ENCODE results near the gene INTS1. TPM values are rescaled to one million over a fixed set of nuclear protein-coding genes. Genes with fewer than 3 reads are reported as not detected.

INTS1 gene
- total RNA-seq, 1 donor from 2014 or later = 56.3 TPM

DNA sequence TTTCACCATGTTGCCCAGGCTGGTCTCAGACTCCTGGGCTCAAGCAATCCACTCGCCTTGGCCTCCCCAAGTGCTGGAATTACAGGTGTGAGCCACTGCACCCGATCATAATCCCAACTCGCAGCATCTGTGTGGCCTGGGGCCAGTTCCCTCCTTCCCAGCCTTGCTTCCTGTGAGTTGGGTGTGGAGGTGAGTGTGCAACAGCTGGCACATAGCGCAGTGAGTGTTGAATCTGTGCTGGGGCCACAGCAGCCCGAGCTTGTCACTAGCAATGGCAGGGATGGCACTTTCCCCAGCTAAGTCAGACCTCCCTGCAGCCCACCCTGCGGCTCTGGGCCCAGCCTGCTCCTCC lies 39.6 kb upstream of the INTS1 start:
- DNase-seq (ENCODE audit: low spot score) = no peak

DNA sequence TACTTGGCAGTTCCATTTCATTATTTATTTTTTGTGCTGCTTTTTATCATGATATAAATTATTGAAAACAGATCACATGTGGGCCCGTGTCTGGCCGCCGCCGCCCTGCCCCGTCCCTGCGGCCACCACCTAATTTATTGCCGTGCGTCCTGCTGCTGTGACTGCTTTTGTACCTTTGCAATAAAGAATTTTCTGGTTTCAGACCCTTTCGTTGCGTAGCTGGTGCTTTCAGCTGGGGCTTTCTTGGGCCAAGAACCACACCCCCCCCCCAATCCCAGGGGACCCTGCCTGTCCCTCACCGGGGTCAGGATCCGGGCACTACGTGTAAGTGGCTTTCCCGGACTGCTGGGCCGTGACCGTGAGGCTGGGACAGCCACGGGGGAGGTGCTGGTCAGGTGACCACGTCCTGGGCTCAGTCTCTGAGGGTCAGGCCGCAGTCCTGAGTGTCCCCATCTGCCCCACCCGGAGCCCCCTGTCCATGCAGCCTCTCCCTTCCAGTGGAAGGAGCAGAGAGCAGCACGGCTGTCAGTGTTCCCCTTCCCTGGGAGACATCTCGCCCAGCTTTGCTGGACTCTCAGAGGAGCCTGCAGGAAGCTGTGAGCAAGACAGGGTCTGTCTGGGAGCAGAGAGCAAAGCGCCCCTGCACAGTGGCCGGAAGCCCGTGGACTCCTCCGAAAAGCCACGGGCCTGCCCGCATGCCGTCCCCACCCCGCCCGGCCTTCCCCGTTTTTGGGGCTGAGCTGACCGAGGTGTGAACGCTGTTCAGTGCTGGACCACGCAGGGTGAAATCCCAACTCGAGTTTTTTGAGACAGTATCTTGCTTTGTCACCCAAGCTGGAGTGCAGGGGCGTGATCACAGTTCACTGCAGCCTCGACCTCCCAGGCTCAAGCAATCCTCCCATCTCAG lies 38.9 kb upstream of the INTS1 start:
- no peak for DNase-seq (ENCODE audit: low spot score)

DNA sequence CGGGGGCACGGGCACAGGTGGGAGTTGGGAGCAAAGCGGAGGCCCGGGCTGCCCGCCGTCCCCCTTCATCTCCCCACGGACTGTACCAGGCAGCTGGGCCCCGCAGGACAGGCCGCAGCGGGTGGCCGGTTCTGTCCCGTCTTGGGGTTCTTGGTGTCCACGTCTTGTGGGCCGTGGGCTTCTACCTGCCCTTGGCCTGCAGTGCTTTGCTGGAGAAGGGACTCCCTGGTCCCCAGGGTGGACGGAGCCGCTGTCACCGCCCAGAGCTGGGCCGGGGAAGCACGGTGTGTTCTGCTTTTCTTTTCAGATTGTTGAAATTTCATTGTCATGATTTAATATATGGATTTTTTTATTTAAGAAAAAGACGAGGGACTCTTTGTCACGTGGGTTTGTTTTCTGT lies 38.1 kb upstream of the INTS1 start:
- DNase-seq (ENCODE audit: low spot score) = no peak

DNA sequence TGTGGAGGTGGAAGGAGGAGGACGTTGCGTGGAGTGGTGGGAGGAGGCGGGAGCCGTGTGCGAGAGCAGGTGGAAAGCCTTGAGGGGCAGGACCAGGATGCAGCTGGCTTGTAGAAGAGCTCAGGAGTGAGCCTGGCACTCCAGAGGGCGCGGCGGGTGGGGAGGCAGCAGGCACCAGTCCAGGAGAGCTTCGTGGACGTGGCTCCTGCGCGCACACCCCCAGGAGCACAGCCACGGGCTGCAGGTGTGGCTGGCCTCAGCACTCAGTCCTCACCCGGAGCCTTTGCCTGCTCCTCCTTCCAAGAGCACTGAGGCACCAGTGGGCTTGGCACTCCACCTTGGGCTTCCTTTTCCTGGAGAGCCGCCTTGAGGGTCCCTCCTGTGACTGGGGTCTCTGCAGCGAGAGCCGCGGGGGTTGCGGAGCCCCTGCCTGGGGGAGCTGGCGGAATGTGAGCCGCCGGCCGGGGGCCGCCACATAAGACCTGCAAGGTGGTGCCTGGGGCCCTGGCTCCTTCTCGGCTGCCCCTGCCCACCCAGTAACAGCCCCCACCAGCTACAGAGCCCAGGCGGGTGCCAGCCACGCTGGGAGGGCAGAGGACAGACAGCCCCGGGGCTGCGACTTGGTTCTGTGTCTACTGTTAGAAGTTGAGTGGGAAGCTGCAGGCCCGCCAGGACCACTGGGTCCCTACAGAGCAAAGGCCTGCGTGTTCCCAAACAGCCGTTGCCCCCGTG lies 37.4 kb upstream of the INTS1 start:
- no peak for DNase-seq (ENCODE audit: low spot score)

DNA sequence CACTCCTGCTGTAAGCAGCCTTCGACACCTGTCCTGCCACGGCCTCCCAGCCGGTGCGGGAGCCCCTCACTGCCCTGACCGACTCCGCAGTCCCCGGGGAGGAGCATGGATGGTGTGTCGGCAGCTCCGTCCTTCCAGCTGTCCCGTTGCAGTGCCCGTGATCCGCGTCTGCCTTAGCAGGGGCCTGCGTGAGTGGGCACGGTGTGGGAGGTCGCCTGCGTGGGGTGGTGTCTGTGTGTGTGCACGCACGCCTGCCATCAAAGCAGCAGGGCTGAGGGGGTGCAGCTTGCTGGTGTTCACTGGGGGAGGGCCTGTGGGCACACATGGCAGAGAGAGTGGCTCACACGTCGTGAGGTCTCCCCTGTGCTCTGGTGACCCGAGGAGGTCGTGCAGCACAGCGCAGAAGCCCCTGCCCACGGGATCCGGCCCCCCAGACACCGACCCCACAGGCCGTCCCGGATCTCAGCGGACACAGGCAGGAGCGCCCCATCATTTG lies 36.6 kb upstream of the INTS1 start:
- DNase-seq (ENCODE audit: low spot score) = no peak

DNA sequence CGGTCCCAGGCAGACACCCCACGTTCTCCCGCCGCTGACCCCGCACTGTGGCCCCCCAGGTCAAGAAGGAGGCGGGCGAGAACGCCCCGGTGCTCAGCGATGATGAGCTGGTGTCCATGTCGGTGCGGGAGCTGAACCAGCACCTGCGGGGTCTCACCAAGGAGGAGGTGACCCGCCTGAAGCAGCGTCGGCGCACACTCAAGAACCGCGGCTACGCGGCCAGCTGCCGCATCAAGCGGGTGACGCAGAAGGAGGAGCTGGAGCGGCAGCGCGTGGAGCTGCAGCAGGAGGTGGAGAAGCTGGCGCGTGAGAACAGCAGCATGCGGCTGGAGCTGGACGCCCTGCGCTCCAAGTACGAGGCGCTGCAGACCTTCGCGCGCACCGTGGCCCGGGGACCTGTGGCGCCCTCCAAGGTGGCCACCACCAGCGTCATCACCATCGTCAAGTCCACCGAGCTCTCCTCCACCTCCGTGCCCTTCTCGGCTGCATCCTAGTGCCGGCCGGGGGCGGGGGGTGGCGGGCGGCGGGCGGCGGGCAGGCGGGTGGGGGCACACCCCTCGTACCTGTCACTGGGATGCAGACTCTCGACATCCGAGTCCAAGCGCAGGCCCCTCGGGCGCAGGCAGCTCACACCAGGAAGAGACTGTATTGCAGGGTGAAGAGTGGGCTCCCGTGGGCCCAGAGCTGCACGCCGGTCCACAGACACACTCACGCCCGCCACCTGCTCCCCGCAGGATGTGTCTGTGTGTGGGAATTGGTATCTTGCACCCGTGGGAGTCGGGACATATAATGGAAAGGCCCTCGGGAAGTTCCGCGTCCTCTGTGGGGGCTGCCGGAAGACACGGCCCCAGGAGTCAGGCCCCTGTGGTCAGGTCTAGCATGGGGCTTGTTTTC lies 35.9 kb upstream of the INTS1 start:
- no peak for DNase-seq (ENCODE audit: low spot score)

DNA sequence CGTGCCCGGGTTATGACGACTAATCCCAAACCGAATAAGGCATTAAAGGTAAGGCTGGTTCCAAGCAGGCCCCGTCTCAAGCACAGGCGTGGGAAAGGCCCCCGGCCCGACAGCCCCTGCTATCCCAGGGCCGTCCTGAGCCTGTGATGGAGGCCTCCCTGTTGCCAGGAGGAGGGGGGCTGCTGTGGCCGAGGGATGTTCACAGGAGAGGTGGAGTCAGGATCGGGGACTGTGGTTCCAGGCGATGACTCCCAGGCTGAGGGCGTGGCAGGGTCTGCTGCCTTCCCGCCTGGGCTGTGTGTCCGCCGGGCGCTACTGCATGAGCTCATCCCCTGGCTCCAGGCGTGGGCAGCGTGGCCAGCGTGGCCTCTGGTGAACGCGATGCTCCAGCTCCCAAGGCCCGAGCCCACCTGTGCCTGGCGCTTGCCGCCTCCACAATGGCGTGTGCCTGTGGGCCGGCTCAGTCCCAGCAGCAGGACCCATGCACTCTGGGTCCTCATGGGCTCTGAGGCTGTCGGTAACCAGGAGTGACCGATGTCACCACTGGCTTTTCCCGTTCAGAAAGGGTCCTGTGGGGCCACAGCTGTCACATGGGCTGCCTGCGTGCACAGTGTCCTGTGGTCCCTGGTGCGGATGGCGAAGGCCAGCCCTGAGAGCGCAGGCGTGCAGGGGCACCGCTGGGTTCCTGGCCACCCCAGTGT lies 35.1 kb upstream of the INTS1 start:
- no peak for DNase-seq (ENCODE audit: low spot score)

DNA sequence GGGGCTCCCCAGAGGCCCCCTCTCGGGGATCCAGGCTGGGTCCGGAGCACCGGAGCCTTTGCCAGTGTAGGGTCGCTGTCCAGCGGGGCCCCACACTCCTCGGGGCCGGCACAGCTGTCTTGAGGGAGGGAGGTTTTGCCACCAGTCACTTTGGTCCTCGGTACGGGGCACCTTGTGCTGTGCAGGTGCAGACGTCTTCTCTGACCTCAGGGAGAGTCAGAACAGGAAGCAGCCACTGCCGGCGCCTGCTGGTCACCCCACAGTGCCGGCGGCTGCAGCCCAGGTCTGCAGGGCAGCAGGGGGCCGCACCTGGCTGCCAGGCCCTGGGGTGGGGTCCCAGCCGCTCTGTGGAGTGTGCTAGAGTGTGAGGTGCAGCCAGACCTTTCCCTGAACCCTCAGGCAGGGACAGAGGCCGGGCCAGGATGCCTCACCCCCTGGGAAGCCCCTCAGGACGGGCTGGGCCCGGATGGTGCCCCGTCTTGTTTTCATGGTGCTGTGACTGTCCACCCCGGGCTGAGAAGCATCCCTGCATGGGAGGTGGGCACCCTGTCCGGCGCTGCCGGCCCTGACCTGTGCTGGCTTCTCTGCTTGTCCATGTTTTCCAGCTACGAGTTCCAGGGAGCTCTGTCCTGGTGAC lies 34.5 kb upstream of the INTS1 start:
- no peak for DNase-seq (ENCODE audit: low spot score)

DNA sequence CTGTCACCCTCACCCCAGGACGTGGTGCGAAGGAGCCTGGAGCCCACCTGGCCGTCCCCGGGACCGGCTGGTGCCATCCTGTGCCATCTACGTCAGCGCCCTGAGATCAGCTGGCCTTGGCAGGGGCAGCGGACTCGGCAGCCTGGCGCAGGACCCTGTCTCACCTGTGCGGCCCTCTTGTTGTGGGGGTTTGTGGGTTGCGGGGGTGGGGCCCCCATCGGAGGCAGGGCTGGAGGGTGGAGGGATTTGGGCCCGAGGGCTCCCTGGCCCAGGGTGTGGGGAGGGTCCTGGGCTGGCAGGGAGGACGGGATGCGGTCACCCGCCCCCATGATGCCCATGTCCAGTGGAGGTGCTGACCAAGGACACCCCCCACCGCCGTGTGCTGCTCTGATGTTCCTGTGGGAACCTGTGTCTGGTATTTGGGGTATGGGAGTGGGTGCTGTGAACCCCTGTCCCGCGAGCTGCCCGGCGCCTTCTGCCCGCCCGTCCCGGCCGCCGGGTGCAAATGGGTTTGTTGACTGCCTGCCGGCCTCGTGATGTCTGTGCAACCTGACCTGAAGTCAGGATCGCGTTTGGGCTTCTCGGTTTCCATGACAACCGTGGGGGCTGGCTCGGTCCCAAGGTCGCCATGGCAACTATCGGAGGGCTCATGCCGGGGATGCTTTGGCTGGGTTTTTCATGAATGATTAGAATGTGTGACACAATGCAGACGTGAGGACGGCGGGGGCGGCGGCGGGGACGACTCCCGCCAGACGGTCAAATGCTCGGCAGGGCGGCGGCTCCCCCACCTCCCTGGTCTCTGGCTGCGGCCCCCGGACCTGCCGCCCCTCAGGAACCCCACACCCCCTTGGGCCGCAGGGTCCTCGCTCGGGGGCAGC lies 33.6 kb upstream of the INTS1 start:
- DNase-seq (ENCODE audit: low spot score) = peak; percentile 96

DNA sequence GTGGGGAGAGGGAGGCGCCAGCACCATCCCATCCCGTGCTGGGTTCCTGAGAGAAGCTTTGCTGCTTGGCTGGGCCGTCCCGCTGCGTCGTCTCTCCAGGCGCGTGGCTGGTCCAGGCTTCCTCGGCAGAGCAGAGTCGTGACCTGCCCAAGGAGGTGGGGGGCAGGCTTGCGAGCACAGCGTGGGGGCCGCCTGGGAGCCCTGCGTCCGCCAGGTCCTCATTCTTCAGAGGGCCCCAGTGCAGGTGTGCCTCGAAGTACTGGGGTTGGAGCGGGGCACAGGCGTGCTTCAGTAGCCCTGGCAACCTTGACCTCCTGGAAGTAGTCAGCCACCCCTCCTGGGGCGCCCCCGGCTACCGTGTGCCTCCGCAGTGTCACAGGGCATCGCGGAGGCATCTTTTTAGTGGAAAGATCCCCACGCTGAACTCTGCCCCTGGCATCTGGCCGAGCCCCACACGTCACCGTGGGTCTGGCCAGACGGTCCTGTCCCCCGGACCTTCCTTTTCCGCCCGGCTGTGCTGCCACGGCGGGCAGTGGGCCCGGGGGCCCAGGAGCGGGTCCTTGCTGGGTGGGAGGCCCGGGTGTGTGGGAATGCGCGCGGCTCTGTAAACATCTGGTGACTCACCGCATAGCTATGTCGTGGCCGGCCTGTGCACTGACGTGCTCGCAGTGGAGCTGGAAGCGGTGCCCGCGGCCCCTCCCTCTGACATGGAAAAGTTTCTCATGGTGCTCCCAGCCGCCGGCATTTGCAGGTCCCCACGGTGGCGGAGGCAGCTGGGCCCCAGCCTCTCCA lies 32.8 kb upstream of the INTS1 start:
- DNase-seq (ENCODE audit: low spot score) = peak; percentile 97

DNA sequence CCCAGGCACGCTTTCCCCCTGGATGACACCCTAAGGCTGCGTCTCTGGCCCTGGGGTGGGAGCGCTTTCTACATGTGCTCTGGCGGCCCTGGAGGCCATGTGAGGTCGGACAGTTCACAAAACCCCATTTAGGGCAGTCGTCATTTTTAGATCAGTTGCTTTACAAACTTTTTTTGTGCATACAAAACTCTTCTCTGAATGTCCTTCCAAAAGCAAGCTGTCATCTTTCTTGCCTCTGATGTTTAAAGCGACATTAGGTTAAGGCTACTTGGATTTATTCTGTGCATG lies 32.2 kb upstream of the INTS1 start:
- DNase-seq (ENCODE audit: low spot score) = no peak

DNA sequence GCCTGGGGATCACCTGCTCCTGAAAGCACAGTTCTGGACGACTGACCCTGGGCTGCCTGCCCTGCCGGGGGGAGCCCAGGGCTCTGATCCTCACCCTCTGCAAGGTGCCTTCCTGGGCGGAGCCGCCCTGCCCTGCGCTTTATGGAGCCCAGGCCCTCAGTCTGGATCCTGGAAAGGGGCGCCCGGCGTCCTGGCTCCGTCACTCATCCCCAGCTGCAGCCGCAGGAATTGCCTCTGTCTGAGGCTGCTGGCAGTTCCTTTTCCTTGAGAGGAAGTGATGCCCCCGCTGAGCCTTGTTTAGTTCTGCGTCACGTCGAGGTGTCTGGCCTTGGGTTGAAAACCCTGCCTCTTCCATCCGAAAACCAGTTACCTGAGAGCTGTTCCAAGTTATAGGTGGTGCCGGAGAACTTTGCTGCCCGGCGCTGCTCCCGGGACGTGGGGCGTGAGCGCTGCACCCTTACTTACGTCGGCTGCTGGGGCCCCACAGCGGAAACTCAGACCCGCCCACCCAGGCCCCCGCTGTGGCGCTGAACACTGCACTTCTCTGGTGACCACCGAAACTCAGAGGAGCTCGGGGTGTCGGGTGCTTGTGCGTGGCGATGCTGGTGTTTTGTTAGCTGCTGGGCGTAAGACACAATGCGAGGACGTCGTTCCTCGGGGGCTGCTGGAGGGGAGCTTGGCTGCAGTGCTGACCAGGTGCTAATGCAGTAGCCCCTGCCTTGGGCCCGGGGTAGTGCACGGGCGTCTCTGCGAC lies 31.7 kb upstream of the INTS1 start:
- DNase-seq (ENCODE audit: low spot score) = no peak

DNA sequence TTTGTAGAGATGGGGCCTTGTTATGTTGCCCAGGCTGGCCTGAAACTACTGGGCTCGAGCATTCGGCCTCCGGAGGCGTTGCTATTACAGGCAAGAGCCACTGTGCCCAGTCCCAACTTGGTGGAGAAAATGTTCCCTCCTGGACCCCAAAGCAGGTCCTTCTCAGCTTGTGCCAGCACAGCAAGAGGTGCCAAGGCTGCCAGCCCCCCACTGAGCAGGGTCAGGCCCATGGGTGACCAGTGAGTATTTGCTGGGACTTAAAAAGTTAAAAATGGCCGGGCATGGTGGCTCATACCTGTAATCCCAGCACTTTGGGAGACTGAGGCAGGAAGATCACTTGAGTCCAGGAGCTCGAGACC lies 30.9 kb upstream of the INTS1 start:
- no peak for DNase-seq (ENCODE audit: low spot score)

DNA sequence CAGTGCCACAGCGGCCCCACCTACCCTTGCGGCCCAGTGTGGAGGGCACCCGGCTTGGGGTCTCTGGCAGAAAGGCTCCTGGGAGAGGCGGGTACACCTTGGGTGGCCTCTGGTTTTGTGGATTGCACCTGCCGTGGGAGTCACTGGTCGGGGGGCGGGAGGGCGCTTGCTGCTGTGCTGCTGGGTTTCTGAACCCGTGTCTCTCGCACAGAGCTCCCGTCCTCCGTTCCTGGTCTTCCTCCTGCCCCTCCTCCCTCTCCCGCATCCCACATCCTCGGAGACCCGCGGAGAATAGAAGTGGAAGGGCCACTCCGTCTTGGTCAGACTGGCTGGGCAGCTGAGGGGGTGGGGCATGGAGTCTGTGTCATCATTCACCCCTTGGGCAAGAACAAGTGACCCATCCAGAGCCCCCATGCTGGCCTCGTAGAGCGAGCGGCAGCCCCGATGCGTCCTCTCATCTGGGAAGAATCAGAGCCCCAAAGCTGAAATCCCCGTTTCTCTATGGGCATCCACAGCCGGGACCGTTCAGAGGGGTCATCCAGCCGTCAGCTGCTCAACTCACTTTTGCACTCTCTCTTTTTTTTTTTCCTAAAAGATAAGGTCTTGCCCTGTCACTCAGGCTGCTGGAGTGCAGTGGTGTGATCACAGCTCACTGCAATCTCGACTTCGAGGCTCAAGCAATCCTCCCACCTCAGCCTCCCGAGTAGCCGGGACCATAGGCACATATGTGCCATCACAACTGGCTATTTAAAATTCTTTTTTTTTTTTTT lies 30.3 kb upstream of the INTS1 start:
- DNase-seq (ENCODE audit: low spot score) = no peak

DNA sequence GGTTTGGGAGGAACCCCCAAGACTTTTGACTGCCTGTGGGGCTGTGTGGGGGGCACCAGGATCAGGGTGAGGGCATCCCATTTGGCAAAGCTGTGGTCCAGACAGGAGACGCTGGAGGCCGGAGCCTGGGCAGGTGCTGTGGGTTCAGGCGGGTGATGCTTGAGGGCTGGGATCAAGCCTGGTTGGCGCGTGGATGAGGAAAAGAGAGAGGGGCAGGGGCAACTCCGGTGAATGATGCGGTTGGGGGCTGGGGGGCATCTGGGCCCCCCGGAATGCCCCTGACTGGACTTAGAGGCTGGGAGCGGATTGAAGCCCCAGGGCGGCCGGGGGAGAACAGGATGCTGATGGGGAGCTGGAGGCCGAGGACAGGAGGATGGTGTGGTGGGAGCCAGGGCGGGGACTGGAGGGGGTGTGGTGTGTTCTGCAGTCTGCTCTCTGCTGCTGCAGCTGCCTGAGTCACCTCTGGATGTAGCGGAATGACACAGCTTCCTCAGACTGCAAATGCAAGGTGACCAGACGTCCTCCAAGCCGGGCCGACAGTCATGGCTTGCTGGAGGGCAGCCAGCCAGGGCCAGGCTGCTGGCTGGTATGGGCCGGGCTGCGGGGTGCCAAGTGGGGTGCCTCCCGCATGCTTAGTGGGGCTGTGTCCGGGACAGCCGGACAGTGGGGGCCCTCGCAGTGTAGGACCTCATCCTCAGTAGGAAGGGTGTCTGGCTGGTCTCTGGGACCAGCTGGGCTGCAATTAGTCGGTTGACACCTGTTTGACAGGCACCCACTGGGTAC lies 29.5 kb upstream of the INTS1 start:
- no peak for DNase-seq (ENCODE audit: low spot score)

DNA sequence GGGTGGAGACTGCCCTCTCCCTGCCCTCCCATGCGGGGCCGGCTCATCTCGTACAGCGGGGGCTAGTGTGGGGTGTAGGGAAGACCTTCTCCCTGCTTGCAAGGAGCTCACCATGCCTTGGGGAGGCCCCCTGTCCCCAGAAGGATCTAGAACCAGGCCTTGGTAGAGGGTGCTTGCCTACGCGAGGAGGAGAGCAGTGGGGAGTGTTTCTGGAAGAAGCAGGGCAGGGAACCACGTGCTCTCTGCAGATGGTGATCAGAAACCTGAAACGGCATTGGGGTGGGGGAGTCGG lies 29.0 kb upstream of the INTS1 start:
- DNase-seq (ENCODE audit: low spot score) = no peak
